Activated naive CD8-positive, alpha-beta T cell (primary cell): ENCODE data around the gene CDK14.
"Not testable (repeated sequence)": the region's sequence is repeated elsewhere in the genome, so short reads cannot be mapped to it uniquely, and the experiment has no call there.

Experiments
- H3K27ac Mint-ChIP-seq: one replicate; pipeline ENCODE4 v1.8.0; 2021; ENCODE audit warnings: mixed read lengths
- H3K27me3 Mint-ChIP-seq: one replicate; pipeline ENCODE4 v1.8.0; 2021; ENCODE audit warnings: mixed read lengths
- H3K36me3 Mint-ChIP-seq: one replicate; pipeline ENCODE4 v1.8.0; 2021; ENCODE audit warnings: mixed read lengths
- H3K4me1 Mint-ChIP-seq: one replicate; pipeline ENCODE4 v1.8.0; 2021; ENCODE audit warnings: low read depth, mixed read lengths
- H3K4me3 Mint-ChIP-seq: one replicate; pipeline ENCODE4 v1.8.0; 2021; ENCODE audit warnings: mild to moderate bottlenecking, mixed read lengths
- H3K9me3 Mint-ChIP-seq: one replicate; pipeline ENCODE4 v1.8.0; 2021; ENCODE audit warnings: low read depth, mixed read lengths

Gene CDK14

DNA sequence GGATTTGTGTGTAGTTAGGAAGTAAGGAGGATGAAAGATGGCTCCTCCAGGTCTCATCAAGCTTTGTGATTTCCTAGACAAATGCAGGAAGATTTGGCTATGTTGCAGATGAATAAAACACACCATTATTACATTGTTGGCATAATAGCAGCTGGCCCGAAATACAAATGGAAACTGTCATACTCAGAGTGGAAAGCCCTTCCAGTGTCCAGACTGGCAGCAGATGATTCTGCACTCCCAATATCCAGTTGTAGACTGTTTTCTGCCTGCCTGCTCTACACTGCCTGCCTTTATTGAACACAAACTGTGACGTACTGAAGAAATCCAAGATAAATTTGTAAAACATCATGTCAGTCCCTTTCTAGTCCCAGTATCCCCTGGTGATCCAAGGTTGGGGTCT lies 568.4 kb downstream of the CDK14 start:
- H3K27ac Mint-ChIP-seq = no peak overlapping the region
- H3K36me3 Mint-ChIP-seq = no peaks in the 10 kb centered on the region
- no peaks in the 10 kb centered on the region for H3K27me3 Mint-ChIP-seq
- H3K4me1 Mint-ChIP-seq = no peaks in the 10 kb centered on the region
- no peaks in the 10 kb centered on the region for H3K9me3 Mint-ChIP-seq
- H3K4me3 Mint-ChIP-seq = no peak overlapping the region

DNA sequence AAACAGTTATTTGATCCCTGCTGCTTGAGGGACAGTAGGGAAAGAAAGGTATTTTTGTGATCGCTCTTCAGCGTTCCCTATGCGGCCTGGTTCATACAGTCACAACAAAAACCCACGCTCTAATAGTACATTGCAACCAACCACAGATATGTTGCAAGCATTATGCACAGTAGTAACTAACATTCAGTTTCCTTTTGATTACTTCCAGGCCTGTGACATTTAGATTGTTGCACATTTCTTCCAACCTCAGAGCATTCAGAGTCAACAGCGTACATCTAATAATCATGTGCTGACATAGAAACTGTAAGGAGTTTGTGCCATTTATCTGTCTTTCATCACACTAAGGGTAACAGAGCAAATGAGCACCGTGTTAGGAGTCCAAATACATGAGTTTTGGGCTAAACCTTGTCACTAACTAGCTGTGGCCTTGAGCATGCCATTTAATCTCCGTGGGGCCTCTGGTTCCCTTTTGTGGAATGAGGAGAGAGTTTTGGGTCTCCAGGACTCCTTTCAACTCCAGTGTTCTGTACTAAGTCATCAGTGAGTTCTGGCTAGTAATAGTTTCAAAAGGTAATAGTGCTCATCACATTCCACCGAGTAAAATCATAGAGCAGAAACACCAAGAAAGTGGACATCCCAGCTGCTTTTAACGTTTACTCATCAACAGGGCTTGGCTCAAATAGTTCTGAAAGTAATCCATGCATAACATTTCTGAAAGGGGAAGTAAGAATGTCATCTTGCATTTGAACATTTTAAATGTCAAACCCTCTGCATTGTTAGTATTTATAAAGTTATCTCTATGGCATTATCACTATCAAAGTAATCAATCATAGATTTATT lies 569.1 kb downstream of the CDK14 start:
- Mint-ChIP-seq H3K36me3 (no peaks in the 10 kb centered on the region), H3K9me3 (no peaks in the 10 kb centered on the region), H3K27me3 (no peaks in the 10 kb centered on the region), H3K27ac (no peak overlapping the region), H3K4me1 (no peaks in the 10 kb centered on the region), H3K4me3 (no peak overlapping the region)

DNA sequence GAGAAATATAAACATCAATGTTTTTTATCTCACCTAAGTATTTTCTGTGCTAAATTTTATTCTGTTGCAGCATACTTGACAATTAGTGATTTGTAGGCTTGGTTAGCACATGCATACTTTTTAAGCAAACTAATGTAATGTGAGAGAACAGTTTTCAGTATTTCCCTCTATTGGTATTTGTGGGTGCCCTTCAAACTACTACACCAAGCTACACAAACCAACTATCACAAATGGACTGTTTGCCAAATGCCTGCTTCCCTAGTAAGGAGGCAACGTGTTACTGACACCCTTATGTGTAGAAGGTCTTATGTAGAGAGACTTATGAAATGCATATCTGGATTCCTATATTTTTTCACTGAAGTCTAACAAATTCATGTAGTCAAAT lies 569.7 kb downstream of the CDK14 start:
- no peaks in the 10 kb centered on the region for H3K9me3 Mint-ChIP-seq
- no peaks in the 10 kb centered on the region for H3K4me1 Mint-ChIP-seq
- H3K36me3 Mint-ChIP-seq = no peaks in the 10 kb centered on the region
- no peaks in the 10 kb centered on the region for H3K27me3 Mint-ChIP-seq
- no peak overlapping the region for H3K4me3 Mint-ChIP-seq
- no peak overlapping the region for H3K27ac Mint-ChIP-seq

DNA sequence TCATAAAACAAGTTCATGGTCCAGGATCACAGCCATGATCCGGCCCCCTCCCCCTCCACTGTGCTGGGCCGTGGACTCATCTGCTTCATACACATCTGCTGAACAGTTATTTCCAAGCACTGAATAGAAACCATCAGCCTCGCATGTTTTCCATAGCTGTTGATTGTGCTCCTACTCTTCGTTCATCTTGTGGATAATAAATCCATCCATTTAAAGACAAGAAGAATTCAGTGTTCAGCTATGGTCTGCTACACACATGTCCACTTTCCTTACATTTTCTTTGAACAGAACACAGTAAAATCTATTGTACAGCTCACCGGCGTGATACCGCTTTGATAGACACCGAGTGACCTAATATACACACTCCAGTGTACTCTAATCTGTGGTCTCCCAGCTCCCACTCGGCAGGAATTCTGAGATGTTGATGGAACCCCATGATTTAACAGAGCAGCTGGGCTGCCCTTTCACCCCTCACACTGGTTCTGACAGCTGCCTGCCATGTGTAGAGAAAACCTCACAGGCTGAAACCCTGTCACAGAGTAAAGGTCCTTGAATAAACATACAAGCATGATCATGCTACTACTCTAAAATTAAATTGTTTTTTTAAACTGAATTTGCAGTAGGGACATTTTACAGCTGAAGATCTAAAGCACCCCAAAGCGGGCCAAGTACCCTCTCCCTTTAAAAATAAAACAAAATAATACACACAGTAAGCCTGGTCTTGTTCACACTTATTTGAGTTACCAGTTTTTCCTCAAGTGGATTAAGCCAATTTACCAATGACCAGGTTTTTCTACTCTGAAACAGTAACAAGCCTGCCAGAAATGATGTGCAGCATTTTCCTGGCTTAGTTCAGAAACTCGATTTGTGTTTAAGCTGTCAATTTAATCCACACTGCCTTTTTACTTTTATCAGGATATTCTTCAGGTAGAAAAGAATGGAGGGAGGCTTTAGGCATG lies 573.0 kb downstream of the CDK14 start:
- Mint-ChIP-seq H3K27me3 (peaks cover 6% of the 10 kb centered on the region), H3K27ac (no peak overlapping the region), H3K4me1 (no peaks in the 10 kb centered on the region), H3K4me3 (no peak overlapping the region), H3K9me3 (no peaks in the 10 kb centered on the region), H3K36me3 (no peaks in the 10 kb centered on the region)

DNA sequence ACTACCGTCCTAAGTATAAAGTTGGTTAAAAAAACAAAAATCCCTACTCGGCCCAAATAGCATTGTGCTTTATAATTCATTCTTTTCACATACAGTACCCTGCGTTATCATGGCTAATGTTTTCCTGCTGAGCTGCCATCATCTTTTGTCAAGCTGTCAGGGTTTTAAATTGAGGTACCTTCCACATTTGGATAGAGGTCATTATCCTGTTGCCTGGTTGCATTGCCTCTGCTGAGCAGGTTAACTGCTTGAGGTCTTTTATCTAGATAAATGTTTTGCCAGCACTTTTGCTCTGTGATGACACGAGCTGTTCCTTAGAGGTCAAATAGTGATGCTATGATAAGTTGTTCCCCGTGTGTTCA lies 573.7 kb downstream of the CDK14 start:
- no peaks in the 10 kb centered on the region for H3K4me1 Mint-ChIP-seq
- no peaks in the 10 kb centered on the region for H3K9me3 Mint-ChIP-seq
- H3K36me3 Mint-ChIP-seq = no peaks in the 10 kb centered on the region

DNA sequence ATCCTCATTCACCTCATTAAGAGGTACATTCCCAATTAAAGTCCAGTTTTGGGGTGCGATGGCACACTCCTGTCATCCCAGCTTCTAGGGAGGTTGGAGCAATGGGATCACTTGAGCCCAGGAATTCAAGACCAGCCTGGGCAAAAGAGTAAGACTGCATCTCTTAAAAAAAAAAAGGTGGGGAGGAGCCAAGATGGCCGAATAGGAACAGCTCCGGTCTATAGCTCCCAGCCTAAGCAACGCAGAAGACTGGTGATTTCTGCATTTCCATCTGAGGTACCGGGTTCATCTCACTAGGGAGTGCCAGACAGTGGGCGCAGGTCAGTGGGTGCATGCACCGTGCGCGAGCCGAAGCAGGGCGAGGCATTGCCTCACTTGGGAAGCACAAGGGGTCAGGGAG lies 577.1 kb downstream of the CDK14 start:
- not testable (repeated sequence) for H3K4me3 Mint-ChIP-seq, H3K27ac Mint-ChIP-seq, H3K27me3 Mint-ChIP-seq, H3K36me3 Mint-ChIP-seq, H3K4me1 Mint-ChIP-seq, H3K9me3 Mint-ChIP-seq

More for the DNA sequence above, 573.7 kb downstream of the CDK14 start:
- Mint-ChIP-seq H3K4me3 (no peak overlapping the region), H3K27me3 (peaks cover 6% of the 10 kb centered on the region), H3K27ac (no peak overlapping the region)

DNA sequence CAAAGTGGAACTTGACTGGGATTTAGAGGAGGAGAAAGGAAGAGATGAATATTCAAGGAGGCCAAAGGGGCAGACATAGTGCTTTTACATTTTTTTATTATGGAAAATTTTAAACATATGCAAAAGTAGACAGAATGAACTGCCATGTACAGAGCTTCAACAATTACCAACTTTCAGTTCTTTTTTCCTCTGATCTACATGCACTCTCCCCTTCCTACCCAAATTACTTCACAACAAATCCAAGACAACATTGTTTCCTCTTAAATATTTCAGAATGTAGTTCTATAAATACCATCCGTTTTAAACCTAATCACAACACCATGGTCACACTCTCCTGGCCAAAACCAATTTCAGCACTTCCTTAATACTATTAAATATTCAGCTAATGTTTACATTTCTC lies 584.6 kb downstream of the CDK14 start:
- Mint-ChIP-seq H3K27me3 (no peaks in the 10 kb centered on the region), H3K27ac (no peak overlapping the region), H3K4me1 (no peaks in the 10 kb centered on the region), H3K36me3 (no peaks in the 10 kb centered on the region), H3K9me3 (no peaks in the 10 kb centered on the region), H3K4me3 (no peak overlapping the region)

DNA sequence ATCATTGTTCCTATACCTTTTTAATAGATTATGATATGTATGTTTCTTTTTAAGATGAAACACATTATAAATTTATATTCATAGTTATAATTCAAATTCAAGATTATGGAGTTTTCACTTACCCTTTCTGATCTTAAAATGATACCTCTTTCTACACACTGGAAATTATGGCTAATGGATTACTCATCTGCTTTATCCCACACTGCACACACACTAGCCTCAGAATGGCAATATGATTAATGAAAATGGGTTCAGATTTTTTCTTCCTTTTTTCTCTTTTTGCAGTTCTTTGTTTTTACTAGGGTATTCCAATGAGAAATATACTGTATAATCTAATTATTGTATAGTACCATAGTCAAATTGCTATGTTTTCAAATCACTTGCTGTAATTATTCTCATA lies 585.8 kb downstream of the CDK14 start:
- no peaks in the 10 kb centered on the region for H3K4me1 Mint-ChIP-seq
- H3K27ac Mint-ChIP-seq = no peak overlapping the region
- no peaks in the 10 kb centered on the region for H3K36me3 Mint-ChIP-seq
- H3K27me3 Mint-ChIP-seq = no peaks in the 10 kb centered on the region
- H3K9me3 Mint-ChIP-seq = no peaks in the 10 kb centered on the region
- no peak overlapping the region for H3K4me3 Mint-ChIP-seq

DNA sequence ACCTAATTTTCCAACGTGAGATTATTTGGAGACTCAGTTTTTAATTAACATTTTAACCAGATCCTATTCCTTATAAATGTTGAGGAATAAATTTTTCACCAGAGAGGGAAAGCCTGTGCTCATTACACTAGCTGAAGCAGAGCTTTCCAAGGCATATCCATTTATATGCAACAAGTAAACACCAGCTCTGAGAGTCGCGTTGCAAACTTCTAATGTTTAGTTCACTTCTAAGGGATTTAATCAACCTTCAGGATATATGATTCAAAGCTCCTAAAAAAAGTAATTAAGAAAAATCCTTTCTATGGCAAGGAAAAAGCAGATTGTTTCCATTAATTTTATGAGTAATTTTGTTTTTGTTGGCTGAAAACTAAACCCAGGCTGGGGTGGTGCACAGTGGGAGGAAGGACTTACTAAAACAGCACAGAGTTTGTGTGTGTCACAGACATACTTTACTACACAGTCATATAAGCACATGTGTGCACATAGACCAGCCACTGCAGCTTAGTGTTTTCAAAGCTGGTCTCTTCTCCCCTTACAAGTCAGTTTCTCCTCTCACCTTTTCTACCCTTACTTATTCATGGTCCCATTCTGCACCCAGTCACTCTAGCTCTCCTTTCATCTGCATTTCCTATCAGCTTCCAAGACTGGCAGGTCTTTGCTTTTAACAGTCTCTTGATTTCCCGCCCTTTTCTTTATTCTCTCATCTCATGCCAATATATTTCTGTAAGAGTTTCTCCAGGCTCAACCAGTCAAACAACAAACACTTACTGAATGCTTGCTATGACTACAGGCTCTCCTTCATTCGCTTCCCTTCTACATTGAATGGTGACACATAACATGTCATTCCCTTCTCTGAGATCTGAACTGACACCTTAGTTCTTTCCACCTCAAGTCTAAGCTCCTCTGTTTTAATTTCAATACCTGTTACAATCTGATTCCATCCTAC lies 587.0 kb downstream of the CDK14 start:
- no peaks in the 10 kb centered on the region for H3K9me3 Mint-ChIP-seq
- no peaks in the 10 kb centered on the region for H3K4me1 Mint-ChIP-seq
- H3K27me3 Mint-ChIP-seq = no peaks in the 10 kb centered on the region
- no peak overlapping the region for H3K4me3 Mint-ChIP-seq
- no peaks in the 10 kb centered on the region for H3K36me3 Mint-ChIP-seq
- H3K27ac Mint-ChIP-seq = no peak overlapping the region

DNA sequence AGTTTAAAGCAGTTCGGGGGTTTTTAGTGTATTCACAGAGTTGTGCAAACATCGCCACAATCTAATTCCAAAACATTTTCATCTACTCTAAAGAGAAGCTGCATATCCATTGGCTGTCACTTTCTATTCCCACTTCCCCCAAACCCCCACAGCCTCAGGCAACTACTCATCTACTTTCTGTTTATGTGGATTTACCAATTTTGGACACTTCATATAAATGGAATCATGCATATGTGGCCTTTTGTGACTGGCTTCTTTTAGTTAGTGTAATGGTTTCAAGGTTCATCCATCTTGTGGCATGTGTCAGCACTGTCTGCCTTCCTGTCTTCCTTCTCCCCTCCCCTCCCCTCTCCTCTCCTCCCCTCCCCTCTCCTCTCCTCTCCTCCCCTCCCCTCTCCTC lies 589.6 kb downstream of the CDK14 start:
- Mint-ChIP-seq H3K4me1 (no peaks in the 10 kb centered on the region), H3K27me3 (no peaks in the 10 kb centered on the region), H3K4me3 (no peak overlapping the region), H3K9me3 (no peaks in the 10 kb centered on the region), H3K27ac (no peak overlapping the region), H3K36me3 (no peaks in the 10 kb centered on the region)

DNA sequence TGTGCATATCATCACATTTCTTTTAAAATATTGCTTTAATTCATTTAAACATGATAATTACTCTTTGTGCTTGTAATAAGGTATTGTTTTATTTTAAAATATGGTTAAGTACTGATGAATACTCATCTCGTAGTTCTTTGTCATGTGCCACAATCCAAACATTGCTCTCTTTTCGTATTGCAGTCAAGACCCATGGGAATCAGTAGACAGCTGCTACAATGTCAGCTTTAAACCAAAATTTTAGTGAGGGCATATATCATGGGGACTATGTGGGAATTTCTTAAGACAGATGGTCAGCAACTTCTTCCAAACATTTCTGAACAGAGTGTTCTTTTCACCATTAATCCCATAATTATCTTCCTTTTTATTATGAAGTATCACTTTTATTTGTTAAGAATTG lies 590.9 kb downstream of the CDK14 start:
- Mint-ChIP-seq H3K36me3 (no peaks in the 10 kb centered on the region), H3K27me3 (no peaks in the 10 kb centered on the region), H3K9me3 (no peaks in the 10 kb centered on the region), H3K4me1 (no peaks in the 10 kb centered on the region), H3K27ac (no peak overlapping the region), H3K4me3 (no peak overlapping the region)

DNA sequence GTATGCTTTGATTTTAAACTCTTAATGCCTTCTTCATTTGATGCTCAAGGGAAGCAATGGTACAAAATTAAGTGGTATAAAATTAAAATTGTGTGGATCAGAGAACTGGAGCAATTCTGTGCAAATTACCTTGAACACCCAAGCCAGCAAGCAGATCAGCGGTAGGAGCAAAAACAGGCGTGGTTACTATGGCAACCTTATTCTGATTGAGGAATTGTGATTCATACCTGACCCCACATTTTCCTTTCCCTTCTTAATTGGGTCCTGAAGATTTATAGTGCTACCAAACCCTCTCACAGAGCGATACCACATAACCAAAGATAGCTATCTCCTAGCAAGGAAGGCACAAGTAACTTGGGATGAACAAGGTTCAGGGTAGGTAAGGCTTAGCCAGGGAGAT lies 595.6 kb downstream of the CDK14 start:
- no peaks in the 10 kb centered on the region for H3K9me3 Mint-ChIP-seq
- no peaks in the 10 kb centered on the region for H3K4me1 Mint-ChIP-seq
- H3K4me3 Mint-ChIP-seq = no peak overlapping the region
- H3K27me3 Mint-ChIP-seq = peaks cover 1% of the 10 kb centered on the region
- no peaks in the 10 kb centered on the region for H3K36me3 Mint-ChIP-seq
- H3K27ac Mint-ChIP-seq = no peak overlapping the region

DNA sequence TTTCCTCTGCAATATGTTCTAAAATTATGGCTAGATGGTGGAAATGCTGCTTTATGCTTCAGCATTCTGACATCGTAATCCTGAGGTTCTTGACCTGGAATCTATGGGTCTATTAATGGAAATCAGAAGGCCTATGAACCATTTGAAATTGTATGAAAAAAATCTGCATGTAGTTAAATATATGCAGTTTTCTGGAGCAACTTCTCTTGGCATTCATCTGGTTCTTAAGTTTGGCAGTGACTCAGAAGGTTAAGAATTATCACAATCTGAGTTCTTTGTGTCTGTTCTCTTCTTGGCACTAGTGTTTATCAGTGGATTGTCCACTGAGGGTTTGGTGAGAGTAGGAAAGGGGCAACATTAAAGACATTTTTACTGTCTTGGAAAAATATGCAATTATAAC lies 597.0 kb downstream of the CDK14 start:
- no peaks in the 10 kb centered on the region for H3K9me3 Mint-ChIP-seq
- no peaks in the 10 kb centered on the region for H3K4me1 Mint-ChIP-seq
- no peak overlapping the region for H3K4me3 Mint-ChIP-seq
- H3K27me3 Mint-ChIP-seq = peaks cover 1% of the 10 kb centered on the region
- H3K27ac Mint-ChIP-seq = no peak overlapping the region
- H3K36me3 Mint-ChIP-seq = no peaks in the 10 kb centered on the region

DNA sequence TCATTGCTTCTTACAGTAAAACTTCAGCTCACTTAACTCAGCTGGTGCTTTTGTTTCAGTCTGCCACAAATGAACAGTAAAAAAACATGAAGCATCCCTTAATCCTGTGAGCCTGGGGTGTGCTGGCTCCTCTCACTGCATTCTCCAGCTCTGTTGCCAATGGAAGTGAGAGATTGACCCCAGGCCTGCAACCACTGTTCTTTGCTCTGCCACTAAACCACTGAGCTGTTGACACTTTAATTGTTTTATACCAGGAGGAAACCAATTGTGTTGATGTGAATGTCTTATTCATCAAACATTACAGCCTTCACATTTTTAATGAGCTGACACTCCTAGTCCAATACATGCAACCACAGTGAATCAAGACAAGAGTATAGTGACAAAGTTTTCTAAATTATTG lies 598.7 kb downstream of the CDK14 start:
- peaks cover 1% of the 10 kb centered on the region for H3K27me3 Mint-ChIP-seq
- H3K4me3 Mint-ChIP-seq = no peak overlapping the region
- H3K36me3 Mint-ChIP-seq = no peaks in the 10 kb centered on the region
- no peaks in the 10 kb centered on the region for H3K9me3 Mint-ChIP-seq
- H3K4me1 Mint-ChIP-seq = no peaks in the 10 kb centered on the region
- H3K27ac Mint-ChIP-seq = no peak overlapping the region

DNA sequence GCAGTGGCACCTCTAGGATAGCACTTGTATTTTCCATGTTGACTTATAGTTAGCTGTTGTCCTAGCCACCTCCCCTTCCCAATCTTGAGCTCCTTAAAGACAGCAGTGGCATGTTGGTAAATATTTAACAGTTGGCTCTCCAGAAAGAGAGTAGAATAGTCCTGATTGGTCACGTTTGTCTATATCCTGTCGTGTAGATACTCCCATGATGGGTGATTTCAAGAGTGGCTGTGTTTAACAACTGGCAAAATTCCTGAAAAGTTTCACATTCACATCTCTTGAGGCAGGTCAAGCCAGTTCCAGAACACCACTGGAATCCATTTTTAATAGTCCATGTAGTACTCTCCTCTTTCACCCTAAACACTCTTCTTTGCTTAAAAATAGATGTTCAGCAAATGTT lies 599.9 kb downstream of the CDK14 start:
- H3K9me3 Mint-ChIP-seq = no peaks in the 10 kb centered on the region
- peaks cover 1% of the 10 kb centered on the region for H3K27me3 Mint-ChIP-seq
- no peaks in the 10 kb centered on the region for H3K36me3 Mint-ChIP-seq
- no peak overlapping the region for H3K27ac Mint-ChIP-seq
- H3K4me1 Mint-ChIP-seq = no peaks in the 10 kb centered on the region
- H3K4me3 Mint-ChIP-seq = no peak overlapping the region
